HepG2 (cell line): ENCODE data around the gene ACACB. TPM values are rescaled to one million over a fixed set of nuclear protein-coding genes. Genes with fewer than 3 reads are reported as not detected.

ENCODE experiments used
- HES4 ChIP-seq: sonication (generic); formaldehyde crosslinking; IDR thresholded peaks from 2 replicates; pipeline ENCODE4 v1.9.0; 2021; ENCODE audit warnings: mild to moderate bottlenecking, missing genetic modification reagents, borderline replicate concordance
- IRF1 ChIP-seq: sonication (generic); formaldehyde crosslinking; IDR thresholded peaks from 2 replicates; pipeline ENCODE4 v1.4.0; 2020; ENCODE audit warnings: low read depth, mild to moderate bottlenecking, missing genetic modification reagents
- IRF9 ChIP-seq: sonication (generic); formaldehyde crosslinking; IDR thresholded peaks from 2 replicates; pipeline ENCODE4 v1.8.0; 2022; ENCODE audit warnings: missing genetic modification reagents, mild to moderate bottlenecking, borderline replicate concordance
- MEF2D ChIP-seq: sonication (generic); formaldehyde crosslinking; IDR thresholded peaks from 2 replicates; pipeline ENCODE4 v1.5.1; 2020; ENCODE audit warnings: mild to moderate bottlenecking, missing genetic modification reagents
- NR1H2 ChIP-seq: sonication (generic); formaldehyde crosslinking; IDR thresholded peaks from 2 replicates; pipeline ENCODE4 v1.8.1; 2022; ENCODE audit warnings: low read depth, missing genetic modification reagents, borderline replicate concordance
- RAD21 ChIP-seq: fragments of 450-650 bp; formaldehyde crosslinking; IDR thresholded peaks from 2 replicates; pipeline ENCODE4 v1.5.0; 2020; ENCODE audit warnings: mild to moderate bottlenecking
- RXRA ChIP-seq: sonication (generic); formaldehyde crosslinking; IDR thresholded peaks from 2 replicates; pipeline ENCODE4 v1.5.1; 2020; ENCODE audit warnings: missing genetic modification reagents
- TCF7 ChIP-seq: sonication (generic); IDR thresholded peaks from 2 replicates; pipeline ENCODE4 v1.6.1; 2016; ENCODE audit warnings: antibody characterized with exemption, low read depth
- TGIF2 ChIP-seq: IDR thresholded peaks from 2 replicates; pipeline ENCODE4 v1.6.1; 2016; ENCODE audit warnings: control low read depth, missing compliant biosample characterization
- ZBTB21 ChIP-seq: sonication (generic); formaldehyde crosslinking; IDR thresholded peaks from 2 replicates; pipeline ENCODE4 v1.4.0; 2020; ENCODE audit warnings: missing genetic modification reagents
- ZFP90 ChIP-seq: sonication (generic); formaldehyde crosslinking; IDR thresholded peaks from 2 replicates; pipeline ENCODE4 v1.8.0; 2022; ENCODE audit warnings: missing genetic modification reagents, mild to moderate bottlenecking, inconsistent platforms, borderline replicate concordance
- ZNF101 ChIP-seq: sonication (generic); formaldehyde crosslinking; IDR thresholded peaks from 2 replicates; pipeline ENCODE4 v1.4.0; 2020; ENCODE audit warnings: mild to moderate bottlenecking, low read depth, missing genetic modification reagents, borderline replicate concordance
- ZNF17 ChIP-seq: sonication (generic); formaldehyde crosslinking; IDR thresholded peaks from 2 replicates; pipeline ENCODE4 v1.5.0; 2020; ENCODE audit warnings: mild to moderate bottlenecking, missing genetic modification reagents
- ZNF589 ChIP-seq: sonication (generic); formaldehyde crosslinking; conservative IDR thresholded peaks from 2 replicates; pipeline ENCODE4 v1.8.0; 2022; ENCODE audit warnings: mild to moderate bottlenecking, moderate library complexity, missing genetic modification reagents
- ZNF713 ChIP-seq: sonication (generic); formaldehyde crosslinking; IDR thresholded peaks from 2 replicates; pipeline ENCODE4 v1.4.0; 2020; ENCODE audit warnings: mild to moderate bottlenecking, missing genetic modification reagents
- polyA plus RNA-seq, 8 experiments: library from polyadenylated mRNA; depleted of rRNA in 3 of 8; stranded (reverse) in 7 of 8; unstranded in 1 of 8; fragments of >200 nt; fragmentation: Illumina TruSeq in 4 of 8; extraction: Trizol in 4 of 8; gene quantifications; 2 replicates each; pipeline versions ENCODE4 v1.2.1 to v1.2.3, GENCODE V29; 2011 to 2016; ENCODE audit warnings: low read depth in 4 of 8, missing spikeins in 1 of 8, mixed read lengths in 1 of 8; ENCODE audit not compliant: insufficient read depth in 1 of 8
- total RNA-seq, 5 experiments: library from RNA; depleted of rRNA; stranded (reverse); fragments of >200 nt; fragmentation: Illumina TruSeq; extraction: Trizol; gene quantifications; 2 replicates each; pipeline ENCODE4 v1.2.3, GENCODE V29; 2016; ENCODE audit warnings: low read depth in 1 of 5
- TF ChIP-seq, protein P1 (sequence below): sonication (generic); formaldehyde crosslinking; conservative IDR thresholded peaks from 2 replicates; pipeline ENCODE4 v1.8.1; 2023; ENCODE audit warnings: missing genetic modification reagents
- TF ChIP-seq, protein P2 (sequence below): sonication (generic); formaldehyde crosslinking; IDR thresholded peaks from 2 replicates; pipeline ENCODE4 v1.4.0; 2020; ENCODE audit warnings: mild to moderate bottlenecking, missing genetic modification reagents
- TF ChIP-seq, protein P3 (sequence below): sonication (generic); formaldehyde crosslinking; IDR thresholded peaks from 2 replicates; pipeline ENCODE4 v1.4.0; 2020; ENCODE audit warnings: missing genetic modification reagents

ACACB gene
- total and polyA plus RNA-seq, 2 of the 13 experiments (the other 11 are each of a cell fraction or from before 2014, with no cell fraction given) = 6.2 to 8.6 TPM

- TF ChIP-seq TGIF2 (CRISPR knock-in tag) (no peak), ZNF589 (CRISPR knock-in tag) (no peak), MEF2D (no peak), ZNF101 (CRISPR knock-in tag) (no peak), ZNF17 (no peak), RXRA (CRISPR knock-in tag) (no peak), ZNF713 (no peak), RAD21 (peak; percentile 65), HES4 (no peak), NR1H2 (CRISPR knock-in tag) (no peak), ZBTB21 (CRISPR knock-in tag) (no peak), IRF1 (CRISPR knock-in tag) (no peak), ZFP90 (CRISPR knock-in tag) (no peak), IRF9 (no peak), TCF7 (no peak)
- TF ChIP-seq, protein P1, sequence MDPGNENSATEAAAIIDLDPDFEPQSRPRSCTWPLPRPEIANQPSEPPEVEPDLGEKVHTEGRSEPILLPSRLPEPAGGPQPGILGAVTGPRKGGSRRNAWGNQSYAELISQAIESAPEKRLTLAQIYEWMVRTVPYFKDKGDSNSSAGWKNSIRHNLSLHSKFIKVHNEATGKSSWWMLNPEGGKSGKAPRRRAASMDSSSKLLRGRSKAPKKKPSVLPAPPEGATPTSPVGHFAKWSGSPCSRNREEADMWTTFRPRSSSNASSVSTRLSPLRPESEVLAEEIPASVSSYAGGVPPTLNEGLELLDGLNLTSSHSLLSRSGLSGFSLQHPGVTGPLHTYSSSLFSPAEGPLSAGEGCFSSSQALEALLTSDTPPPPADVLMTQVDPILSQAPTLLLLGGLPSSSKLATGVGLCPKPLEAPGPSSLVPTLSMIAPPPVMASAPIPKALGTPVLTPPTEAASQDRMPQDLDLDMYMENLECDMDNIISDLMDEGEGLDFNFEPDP (CRISPR knock-in tag) = no peak
- TF ChIP-seq, protein P2, sequence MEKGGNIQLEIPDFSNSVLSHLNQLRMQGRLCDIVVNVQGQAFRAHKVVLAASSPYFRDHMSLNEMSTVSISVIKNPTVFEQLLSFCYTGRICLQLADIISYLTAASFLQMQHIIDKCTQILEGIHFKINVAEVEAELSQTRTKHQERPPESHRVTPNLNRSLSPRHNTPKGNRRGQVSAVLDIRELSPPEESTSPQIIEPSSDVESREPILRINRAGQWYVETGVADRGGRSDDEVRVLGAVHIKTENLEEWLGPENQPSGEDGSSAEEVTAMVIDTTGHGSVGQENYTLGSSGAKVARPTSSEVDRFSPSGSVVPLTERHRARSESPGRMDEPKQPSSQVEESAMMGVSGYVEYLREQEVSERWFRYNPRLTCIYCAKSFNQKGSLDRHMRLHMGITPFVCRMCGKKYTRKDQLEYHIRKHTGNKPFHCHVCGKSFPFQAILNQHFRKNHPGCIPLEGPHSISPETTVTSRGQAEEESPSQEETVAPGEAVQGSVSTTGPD (CRISPR knock-in tag) = no peak
- TF ChIP-seq, protein P3, sequence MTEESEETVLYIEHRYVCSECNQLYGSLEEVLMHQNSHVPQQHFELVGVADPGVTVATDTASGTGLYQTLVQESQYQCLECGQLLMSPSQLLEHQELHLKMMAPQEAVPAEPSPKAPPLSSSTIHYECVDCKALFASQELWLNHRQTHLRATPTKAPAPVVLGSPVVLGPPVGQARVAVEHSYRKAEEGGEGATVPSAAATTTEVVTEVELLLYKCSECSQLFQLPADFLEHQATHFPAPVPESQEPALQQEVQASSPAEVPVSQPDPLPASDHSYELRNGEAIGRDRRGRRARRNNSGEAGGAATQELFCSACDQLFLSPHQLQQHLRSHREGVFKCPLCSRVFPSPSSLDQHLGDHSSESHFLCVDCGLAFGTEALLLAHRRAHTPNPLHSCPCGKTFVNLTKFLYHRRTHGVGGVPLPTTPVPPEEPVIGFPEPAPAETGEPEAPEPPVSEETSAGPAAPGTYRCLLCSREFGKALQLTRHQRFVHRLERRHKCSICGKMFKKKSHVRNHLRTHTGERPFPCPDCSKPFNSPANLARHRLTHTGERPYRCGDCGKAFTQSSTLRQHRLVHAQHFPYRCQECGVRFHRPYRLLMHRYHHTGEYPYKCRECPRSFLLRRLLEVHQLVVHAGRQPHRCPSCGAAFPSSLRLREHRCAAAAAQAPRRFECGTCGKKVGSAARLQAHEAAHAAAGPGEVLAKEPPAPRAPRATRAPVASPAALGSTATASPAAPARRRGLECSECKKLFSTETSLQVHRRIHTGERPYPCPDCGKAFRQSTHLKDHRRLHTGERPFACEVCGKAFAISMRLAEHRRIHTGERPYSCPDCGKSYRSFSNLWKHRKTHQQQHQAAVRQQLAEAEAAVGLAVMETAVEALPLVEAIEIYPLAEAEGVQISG = no peak; the same call in 1 of the 2 replicates
These were observed 38.4 kb downstream of the ACACB start (continued) for GRCh38 chr12:109154451-109155438.
